Kidney (tissue), 14 donors: ENCODE data around the gene TSHZ2. TPM values are rescaled to one million over a fixed set of nuclear protein-coding genes. Genes with fewer than 3 reads are reported as not detected.

Experiments used
- DNase-seq, 5 donors: peaks; one replicate each; pipeline ENCODE4 v3.0.0-alpha.2; 2013 to 2020
- FAIRE-seq: peaks from 2 replicates; lab custom pipeline; 2012; peaks lifted over from hg19 to GRCh38; lab: Jason Lieb, UNC
- H3K27ac ChIP-seq, 2 donors: one replicate each; pipeline ENCODE4 v1.7.0; 2013; ENCODE audit warnings: low read depth in 2 of 2, low read length in 2 of 2, inconsistent platforms in 1 of 2
- H3K27me3 ChIP-seq: one replicate; pipeline ENCODE4 v1.7.1; 2013; ENCODE audit warnings: low read length, inconsistent platforms; ENCODE audit not compliant: control insufficient read depth, insufficient read depth
- H3K36me3 ChIP-seq, 3 donors: one replicate each; pipeline versions ENCODE4 v1.7.0 to v1.7.1; 2013; ENCODE audit warnings: low read length in 3 of 3, control low read depth in 1 of 3, inconsistent platforms in 1 of 3; ENCODE audit not compliant: insufficient read depth in 3 of 3, control insufficient read depth in 2 of 3
- H3K4me1 ChIP-seq, 3 donors: one replicate each; pipeline versions ENCODE4 v1.7.0 to v1.7.1; 2013; ENCODE audit warnings: low read length in 3 of 3, inconsistent platforms in 1 of 3, low read depth in 1 of 3; ENCODE audit not compliant: control insufficient read depth in 2 of 3, insufficient read depth in 2 of 3
- H3K4me3 ChIP-seq, 3 donors: one replicate each; pipeline versions ENCODE4 v1.7.0 to v1.8.1; 2013; ENCODE audit warnings: low read length in 3 of 3, control low read depth in 1 of 3, inconsistent platforms in 1 of 3
- H3K9ac ChIP-seq, 3 donors: one replicate each; pipeline versions ENCODE4 v1.7.0 to v1.7.1; 2013; ENCODE audit warnings: low read length in 3 of 3, control low read depth in 1 of 3, inconsistent platforms in 1 of 3
- H3K9me3 ChIP-seq, 3 donors: one replicate each; pipeline versions ENCODE4 v1.7.0 to v1.7.1; 2013; ENCODE audit warnings: low read length in 3 of 3, control low read depth in 1 of 3, inconsistent platforms in 1 of 3; ENCODE audit not compliant: control insufficient read depth in 2 of 3, insufficient read depth in 1 of 3
- CTCF ChIP-seq: IDR thresholded peaks from 3 replicates; pipeline ENCODE4 v1.5.1; 2012; ENCODE audit warnings: mild to moderate bottlenecking, moderate library complexity, borderline replicate concordance; ENCODE audit not compliant: insufficient read depth; ENCODE audit errors: extremely low read depth
- intact Hi-C: fragments of 100-400 bp; cut with DNase I; formaldehyde crosslinking; loops from one replicate; pipeline ENCODE4 v1.11.1; 2022
- polyA plus RNA-seq: library from polyadenylated mRNA; stranded (reverse); fragments of 350-450 nt; fragmentation: Illumina TruSeq; extraction: RNeasy Lipid Tissue Mini Kit (QIAGEN cat#74804); gene quantifications from one replicate; pipeline ENCODE4 v1.2.3, GENCODE V29; 2014; ENCODE audit warnings: low read depth, low replicate concordance; ENCODE audit not compliant: insufficient read depth
- total RNA-seq: library from RNA; stranded (reverse); fragmentation: NEBNext Ultra II Directional; extraction: Animal tissue kit (Norgen Biotek cat#: 25700); gene quantifications from one replicate; pipeline ENCODE4 v1.2.1, GENCODE V29; 2021
- donor health status: control.
- donor health status: control.
- donor health status: control.
- donor health status: control.
- donor health status: control.
- donor health status: DM: yes; HTN: yes; CAD: no.
- donor health status: Normal renal cell carcinoma (clear cell type).

TSHZ2 gene
- total and polyA plus RNA-seq, 2 donors from 2014 or later: 0.86 to 15.5 TPM

GRCh38 chr20:53299831-53300230, 327.7 kb downstream of the TSHZ2 start:
- DNase-seq: no peak
- Histone ChIP-seq H3K9me3 (no peaks in the 10 kb centered on the region), H3K27ac (no peak overlapping the region), H3K27me3 (no peaks in the 10 kb centered on the region), H3K4me1 (no peaks in the 10 kb centered on the region), H3K9ac (no peak overlapping the region), H3K36me3 (no peaks in the 10 kb centered on the region), H3K4me3 (no peak overlapping the region)
- TF ChIP-seq CTCF: no peak
- intact Hi-C loops: no loop called here
- FAIRE-seq: no peak

- TF ChIP-seq CTCF: no peak
- no peak overlapping the region for H3K27ac ChIP-seq
- intact Hi-C loops: no loop called here
- no peak for DNase-seq
- no peaks in the 10 kb centered on the region for H3K9me3 ChIP-seq
- no peaks in the 10 kb centered on the region for H3K27me3 ChIP-seq
- no peak for FAIRE-seq
- no peak overlapping the region for H3K9ac ChIP-seq
- H3K4me3 ChIP-seq: no peak overlapping the region
- no peaks in the 10 kb centered on the region for H3K4me1 ChIP-seq
- H3K36me3 ChIP-seq: no peaks in the 10 kb centered on the region
These were observed 329.7 kb downstream of the TSHZ2 start for GRCh38 chr20:53301869-53302268.

- Histone ChIP-seq H3K4me3 (no peak overlapping the region), H3K27me3 (no peaks in the 10 kb centered on the region), H3K9me3 (no peaks in the 10 kb centered on the region), H3K9ac (no peak overlapping the region), H3K27ac (no peak overlapping the region), H3K4me1 (no peaks in the 10 kb centered on the region), H3K36me3 (no peaks in the 10 kb centered on the region)
- FAIRE-seq: no peak
- TF ChIP-seq CTCF: no peak
- DNase-seq: no peak
- intact Hi-C loops: no loop called here
These were observed 330.7 kb downstream of the TSHZ2 start for GRCh38 chr20:53302695-53303412.

- no peak for DNase-seq
- Histone ChIP-seq H3K9ac (no peak overlapping the region), H3K4me3 (no peak overlapping the region), H3K27ac (no peak overlapping the region), H3K4me1 (no peaks in the 10 kb centered on the region), H3K36me3 (no peaks in the 10 kb centered on the region), H3K27me3 (no peaks in the 10 kb centered on the region), H3K9me3 (no peaks in the 10 kb centered on the region)
- intact Hi-C loops: no loop called here
- FAIRE-seq: no peak
- TF ChIP-seq CTCF: no peak
These were observed 331.2 kb downstream of the TSHZ2 start for GRCh38 chr20:53303413-53303760.
